ENCODE data around the gene FUT2.
"Not testable (repeated sequence)": the region's sequence is repeated elsewhere in the genome, so short reads cannot be mapped to it uniquely, and the experiment has no call there.

The FUT2 gene

GRCh38 chr19:48695743-48696352 lies at the start of gene FUT2:
Gene FUT2, plus strand, starts transcription at chr19:48695971. Its CDS starts 6,986 bp downstream, at chr19:48702957.
- no peak for DNase-seq

- DNase-seq = peak; percentile 89
These were observed 49.6 kb upstream of the FUT2 start, which contains the start of gene CA11 for GRCh38 chr19:48646001-48646721. Gene CA11, minus strand, starts transcription at chr19:48646187. Its CDS starts 555 bp downstream, at chr19:48645632.

- DNase-seq = no peak
These were observed 49.0 kb upstream of the FUT2 start for GRCh38 chr19:48646722-48647216.

- DNase-seq = no peak
These were observed 47.6 kb upstream of the FUT2 start for GRCh38 chr19:48648134-48648533.

GRCh38 chr19:48650974-48651682 lies 44.6 kb upstream of the FUT2 start:
- no peak for DNase-seq

- no peak for DNase-seq
These were observed 44.1 kb upstream of the FUT2 start for GRCh38 chr19:48651683-48652048.

GRCh38 chr19:48654299-48655059 lies 41.3 kb upstream of the FUT2 start:
- no peak for DNase-seq

GRCh38 chr19:48656840-48657474 lies 38.8 kb upstream of the FUT2 start:
- no peak for DNase-seq

GRCh38 chr19:48657828-48658227 lies 37.9 kb upstream of the FUT2 start:
- not testable (repeated sequence) for DNase-seq

- no peak for DNase-seq
These were observed 37.3 kb upstream of the FUT2 start for GRCh38 chr19:48658483-48658882.

- no peak for DNase-seq
These were observed 36.0 kb upstream of the FUT2 start for GRCh38 chr19:48659768-48660167.

- peak; percentile 72 for DNase-seq
These were observed 34.7 kb upstream of the FUT2 start for GRCh38 chr19:48660852-48661710.

GRCh38 chr19:48661711-48662090 lies 34.1 kb upstream of the FUT2 start:
- DNase-seq = no peak

GRCh38 chr19:48663667-48664066 lies 32.1 kb upstream of the FUT2 start:
- no peak for DNase-seq

- DNase-seq = no peak
These were observed 31.3 kb upstream of the FUT2 start for GRCh38 chr19:48664476-48664875.

- no peak for DNase-seq
These were observed 30.0 kb upstream of the FUT2 start for GRCh38 chr19:48665786-48666185.

- DNase-seq = no peak
These were observed 27.4 kb upstream of the FUT2 start for GRCh38 chr19:48668332-48668731.

- DNase-seq = no peak
These were observed 27.0 kb upstream of the FUT2 start for GRCh38 chr19:48668761-48669160.

GRCh38 chr19:48669903-48670668 lies 25.7 kb upstream of the FUT2 start:
- no peak for DNase-seq

GRCh38 chr19:48670699-48671445 lies 24.9 kb upstream of the FUT2 start:
- no peak for DNase-seq
